GM23338 (cell line): ENCODE measurements around the gene ZCCHC24. TPM values are rescaled to one million over a fixed set of nuclear protein-coding genes. Genes with fewer than 3 reads are reported as not detected.

Experiments
- ATAC-seq: fragments of 200-7000 bp; cut with Tn5 transposase; 3 replicates; pipeline ENCODE4 v1.9.1; 2020
- DNase-seq: peaks from one replicate; pipeline ENCODE4 v3.0.0-alpha.2; 2015; ENCODE audit warnings: low spot score
- H2AFZ ChIP-seq: fragments of 200-600 bp; sonication (generic); 2 replicates; pipeline ENCODE4 v1.8.0; 2016; ENCODE audit warnings: antibody characterized with exemption, mild to moderate bottlenecking, moderate library complexity
- H3F3A ChIP-seq: fragments of 200-600 bp; sonication (generic); replicated peaks from 2 replicates; pipeline ENCODE4 v1.8.0; 2017; ENCODE audit warnings: antibody characterized with exemption, mixed run types, low read depth
- H3K27ac ChIP-seq: fragments of 200-600 bp; sonication (generic); 2 replicates; pipeline ENCODE4 v1.6.1; 2016; ENCODE audit warnings: low read depth
- H3K27me3 ChIP-seq: fragments of 200-600 bp; sonication (generic); 2 replicates; pipeline ENCODE4 v1.8.0; 2016; ENCODE audit warnings: mild to moderate bottlenecking, mixed run types, moderate library complexity; ENCODE audit not compliant: insufficient read depth
- H3K36me3 ChIP-seq: fragments of 200-600 bp; sonication (generic); 2 replicates; pipeline ENCODE4 v1.8.0; 2016; ENCODE audit warnings: mild to moderate bottlenecking; ENCODE audit not compliant: insufficient read depth
- H3K4me1 ChIP-seq: fragments of 200-600 bp; sonication (generic); 2 replicates; pipeline ENCODE4 v1.8.0; 2016; ENCODE audit warnings: mild to moderate bottlenecking, moderate library complexity; ENCODE audit not compliant: insufficient read depth
- H3K4me2 ChIP-seq: fragments of 200-600 bp; sonication (generic); 2 replicates; pipeline ENCODE4 v1.7.1; 2017; ENCODE audit warnings: mixed run types
- H3K4me3 ChIP-seq: fragments of 200-600 bp; sonication (generic); 2 replicates; pipeline ENCODE4 v1.6.1; 2016; ENCODE audit warnings: mixed run types
- H3K79me2 ChIP-seq: fragments of 200-600 bp; sonication (generic); replicated peaks from 2 replicates; pipeline ENCODE4 v1.8.0; 2017; ENCODE audit warnings: mild to moderate bottlenecking; ENCODE audit not compliant: insufficient read depth
- H3K9me2 ChIP-seq: fragments of 200-600 bp; sonication (generic); 2 replicates; pipeline ENCODE4 v1.8.0; 2017; ENCODE audit not compliant: insufficient read depth
- H4K20me1 ChIP-seq: fragments of 200-600 bp; sonication (generic); replicated peaks from 2 replicates; pipeline ENCODE4 v1.8.0; 2017; ENCODE audit warnings: mild to moderate bottlenecking; ENCODE audit not compliant: insufficient read depth
- H3K27ac Mint-ChIP-seq: 2 replicates; pipeline ENCODE4 v1.8.0; 2020; ENCODE audit warnings: inconsistent platforms, mild to moderate bottlenecking, moderate library complexity, mixed read lengths
- H3K27me3 Mint-ChIP-seq: 3 replicates; pipeline ENCODE4 v1.8.0; 2022; ENCODE audit warnings: low read depth, mild to moderate bottlenecking, moderate library complexity, mixed read lengths, inconsistent platforms; ENCODE audit not compliant: insufficient read depth, poor library complexity
- H3K36me3 Mint-ChIP-seq: 3 replicates; pipeline ENCODE4 v1.8.0; 2021; ENCODE audit warnings: low read depth, mild to moderate bottlenecking, inconsistent platforms, moderate library complexity, mixed read lengths
- H3K4me1 Mint-ChIP-seq: 3 replicates; pipeline ENCODE4 v1.8.0; 2020; ENCODE audit warnings: mild to moderate bottlenecking, inconsistent platforms, mixed read lengths
- H3K4me3 Mint-ChIP-seq: 3 replicates; pipeline ENCODE4 v1.8.0; 2021; ENCODE audit warnings: moderate library complexity, mild to moderate bottlenecking, inconsistent platforms, mixed read lengths
- H3K9me3 Mint-ChIP-seq: 3 replicates; pipeline ENCODE4 v1.8.0; 2020; ENCODE audit warnings: moderate library complexity, mild to moderate bottlenecking, inconsistent platforms, mixed read lengths
- CTCF ChIP-seq, 2 experiments: fragments of 200-600 bp in 1 of 2; sonication (generic) in 1 of 2; conservative IDR thresholded peaks; 2 replicates each; pipeline versions ENCODE4 v1.5.1 to v1.6.1; 2016 to 2017; ENCODE audit warnings: antibody characterized with exemption in 2 of 2, low read depth in 2 of 2, mild to moderate bottlenecking in 2 of 2, moderate library complexity in 1 of 2
- ETS1 ChIP-seq: IDR thresholded peaks from 2 replicates; pipeline ENCODE4 v1.6.1; 2016; ENCODE audit warnings: antibody characterized with exemption
- EZH2 ChIP-seq: fragments of 200-600 bp; sonication (generic); IDR thresholded peaks from one replicate; pipeline ENCODE4 v1.8.0; 2017; ENCODE audit warnings: antibody characterized with exemption, mild to moderate bottlenecking, low read depth; ENCODE audit not compliant: unreplicated experiment
- EZH2phosphoT487 ChIP-seq: fragments of 200-600 bp; sonication (generic); IDR thresholded peaks from one replicate; pipeline ENCODE4 v1.8.1; 2018; ENCODE audit warnings: antibody characterized with exemption; ENCODE audit not compliant: unreplicated experiment
- NANOG ChIP-seq: IDR thresholded peaks from 2 replicates; pipeline ENCODE4 v1.6.1; 2016; ENCODE audit warnings: antibody characterized with exemption, borderline replicate concordance
- REST ChIP-seq: IDR thresholded peaks from one replicate; pipeline ENCODE4 v1.6.1; 2018; ENCODE audit warnings: antibody characterized with exemption; ENCODE audit not compliant: unreplicated experiment
- STAT1 ChIP-seq: IDR thresholded peaks from one replicate; pipeline ENCODE4 v1.6.1; 2016; ENCODE audit warnings: antibody characterized with exemption; ENCODE audit not compliant: unreplicated experiment
- polyA plus RNA-seq: library from polyadenylated mRNA; unstranded; fragments of >200 nt; fragmentation: Nextera tagmentation; extraction: Ambion mirVana; gene quantifications from 2 replicates; pipeline ENCODE4 v1.2.1, GENCODE V29; 2016
- total RNA-seq: library from RNA; depleted of rRNA; stranded (reverse); fragments of >200 nt; shearing (Covaris generic); gene quantifications from 2 replicates; pipeline ENCODE4 v1.2.3, GENCODE V29; 2014

The ZCCHC24 gene
- total and polyA plus RNA-seq, 2 experiments from 2014 or later, result 2.0 to 10.1 TPM

- TF ChIP-seq ETS1 (no peak), EZH2 (no peak), EZH2phosphoT487 (no peak)
These were observed 89.3 kb downstream of the ZCCHC24 start (continued) for GRCh38 chr10:79356104-79356503.

GRCh38 chr10:79355420-79356017 lies 89.9 kb downstream of the ZCCHC24 start:
- H3K9me2 ChIP-seq, result no peaks in the 10 kb centered on the region
- H3K4me3 ChIP-seq, result no peak overlapping the region
- H3K4me1 ChIP-seq, result no peaks in the 10 kb centered on the region
- Mint-ChIP-seq H3K9me3 (no peaks in the 10 kb centered on the region), H3K27ac (no peak overlapping the region), H3K4me3 (no peak overlapping the region), H3K4me1 (no peaks in the 10 kb centered on the region), H3K36me3 (peaks cover 62% of the 10 kb centered on the region), H3K27me3 (peaks cover 6% of the 10 kb centered on the region)
- peaks cover 13% of the 10 kb centered on the region; the same call in 1 of the 2 replicates for H4K20me1 ChIP-seq
- H3K79me2 ChIP-seq, result no peaks in the 10 kb centered on the region
- H3K27me3 ChIP-seq, result no peaks in the 10 kb centered on the region
- DNase-seq (no peak), ATAC-seq (no peak)
- H3K27ac ChIP-seq, result no peak overlapping the region
- no peak for TF ChIP-seq ETS1
- no peak for TF ChIP-seq CTCF (conservative IDR thresholded peaks at IDR 0.05; ENCODE audit: low read depth in 2 of 2)
- no peak for TF ChIP-seq REST
- no peak for TF ChIP-seq NANOG
- TF ChIP-seq EZH2phosphoT487, result no peak
- TF ChIP-seq STAT1, result no peak
- H3K36me3 ChIP-seq, result no peaks in the 10 kb centered on the region; the same call in 1 of the 2 replicates
- H3K4me2 ChIP-seq, result no peak overlapping the region
- H3F3A ChIP-seq, result no peaks in the 10 kb centered on the region
- no peak overlapping the region for H2AFZ ChIP-seq
